K562 (cell line): Measurements from ENCODE around the gene DIP2B. TPM values are rescaled to one million over a fixed set of nuclear protein-coding genes. Genes with fewer than 3 reads are reported as not detected.

Experiments used
- ATAC-seq: fragments of 200-7000 bp; cut with Tn5 transposase; 3 replicates; pipeline ENCODE4 v1.9.1; 2020; ENCODE audit warnings: moderate library complexity
- BruUV-seq: library from RNA; stranded (reverse); fragments of 400-500 nt; replicated peaks from 2 replicates; lab custom pipeline; 2021; lab: Mats Ljungman, UMichigan
- CTCF ChIA-PET: fragments of 300-600 bp; formaldehyde crosslinking; extraction: SDS; loops from one replicate; lab custom pipeline; 2021; ENCODE audit warnings: low intra/inter-chr PET ratio; lab: Yijun Ruan, JAX
- POLR2A ChIA-PET: fragments of 300-600, 350-650 bp; sonication (Branson Sonifier 250); formaldehyde crosslinking; extraction: SDS; loops from one replicate; lab custom pipeline; 2021; ENCODE audit warnings: antibody characterized with exemption, inconsistent platforms; lab: Yijun Ruan, JAX
- DNase-seq, 4 experiments: peaks; one replicate each; pipeline versions ENCODE4 v3.0.0 to v3.0.0-alpha.2; 2011 to 2018; ENCODE audit warnings: low spot score in 3 of 4, mixed read lengths in 3 of 4; ENCODE audit errors: extremely low read depth in 1 of 4
- FAIRE-seq: peaks from 2 replicates; lab custom pipeline; 2011; peaks lifted over from hg19 to GRCh38; lab: Jason Lieb, UNC
- H2AFZ ChIP-seq: 2 replicates; pipeline ENCODE4 v1.6.0; 2011; ENCODE audit warnings: low read depth, low read length, control low read depth, inconsistent platforms
- H3K27ac ChIP-seq: fragments of 200-600 bp; 3 replicates; pipeline ENCODE4 v1.8.0; 2011; ENCODE audit warnings: low read depth, mild to moderate bottlenecking, control low read depth, inconsistent platforms, low read length, moderate library complexity, mixed read lengths; ENCODE audit errors: extremely low read depth
- H3K27me3 ChIP-seq, 2 experiments: fragments of 300-600 bp in 1 of 2; 2 replicates in 1 of 2; 3 replicates in 1 of 2; pipeline versions ENCODE4 v1.6.0 to v1.8.0; 2011; ENCODE audit warnings: inconsistent platforms in 2 of 2, low read length in 2 of 2, mild to moderate bottlenecking in 1 of 2, mixed read lengths in 1 of 2, moderate library complexity in 1 of 2; ENCODE audit not compliant: control insufficient read depth in 2 of 2, insufficient read depth in 2 of 2
- H3K36me3 ChIP-seq: fragments of 300-600 bp; 3 replicates; pipeline ENCODE4 v1.8.0; 2011; ENCODE audit warnings: mild to moderate bottlenecking, low read length, inconsistent platforms; ENCODE audit not compliant: control insufficient read depth, insufficient read depth
- H3K4me1 ChIP-seq, 2 experiments: fragments of 200-600 bp in 1 of 2; replicated peaks in 1 of 2; 2 replicates in 1 of 2; 3 replicates in 1 of 2; pipeline versions ENCODE4 v1.5.1 to v1.8.0; 2011; ENCODE audit warnings: inconsistent platforms in 2 of 2, low read length in 2 of 2, mild to moderate bottlenecking in 1 of 2, mixed read lengths in 1 of 2, moderate library complexity in 1 of 2; ENCODE audit not compliant: control insufficient read depth in 2 of 2, insufficient read depth in 2 of 2
- H3K4me2 ChIP-seq: 2 replicates; pipeline ENCODE4 v1.6.1; 2011; ENCODE audit warnings: low read length, control low read depth, inconsistent platforms, mixed read lengths; ENCODE audit not compliant: insufficient read depth
- H3K4me3 ChIP-seq: fragments of 200-600 bp; sonication (generic), shearing (Covaris generic); 2 replicates; pipeline ENCODE4 v1.5.1; 2016; ENCODE audit warnings: control low read depth, inconsistent platforms
- H3K79me2 ChIP-seq: fragments of 200-600 bp; 3 replicates; pipeline ENCODE4 v1.8.0; 2011; ENCODE audit warnings: low read length, inconsistent platforms; ENCODE audit not compliant: control insufficient read depth, insufficient read depth
- H3K9ac ChIP-seq, 2 experiments: 2 replicates each; pipeline versions ENCODE4 v1.6.0 to v1.6.1; 2011; ENCODE audit warnings: low read depth in 2 of 2, low read length in 2 of 2, control low read depth in 1 of 2, inconsistent platforms in 1 of 2, mild to moderate bottlenecking in 1 of 2, mixed read lengths in 1 of 2; ENCODE audit not compliant: insufficient read depth in 1 of 2
- H3K9me1 ChIP-seq: one replicate; pipeline ENCODE4 v1.6.0; 2011; ENCODE audit warnings: inconsistent platforms, mild to moderate bottlenecking, low read length, moderate library complexity; ENCODE audit not compliant: control insufficient read depth, insufficient read depth
- H3K9me3 ChIP-seq: replicated peaks from 2 replicates; pipeline ENCODE4 v1.5.1; 2011; ENCODE audit warnings: low read depth, low read length, inconsistent platforms; ENCODE audit not compliant: control insufficient read depth, insufficient read depth
- H4K20me1 ChIP-seq: replicated peaks from 2 replicates; pipeline ENCODE4 v1.6.1; 2011; ENCODE audit warnings: low read length, inconsistent platforms, mixed read lengths; ENCODE audit not compliant: control insufficient read depth, insufficient read depth
- CBX5 ChIP-seq: IDR thresholded peaks from 2 replicates; pipeline ENCODE4 v1.6.1; 2014; ENCODE audit warnings: low read depth, borderline replicate concordance
- HNRNPUL1 ChIP-seq: fragments of 200-400 bp; formaldehyde crosslinking; IDR thresholded peaks from 2 replicates; pipeline ENCODE4 v1.6.1; 2017; ENCODE audit warnings: low read length
- MTA2 ChIP-seq: fragments of 450-650 bp; IDR thresholded peaks from 2 replicates; pipeline ENCODE4 v1.6.1; 2016; ENCODE audit warnings: low read depth
- MYC ChIP-seq, 2 experiments: fragments of 250-450 bp in 1 of 2; sonication (Bioruptor Pico) in 1 of 2; IDR thresholded peaks; 2 replicates each; pipeline versions ENCODE4 v1.5.1 to v1.6.1; 2012 to 2021; ENCODE audit warnings: low read depth in 2 of 2, borderline replicate concordance in 1 of 2, improper control_type of control experiment in 1 of 2, low read length in 1 of 2, mild to moderate bottlenecking in 1 of 2, moderate library complexity in 1 of 2
- PHTF2 ChIP-seq: fragments of 250-450 bp; sonication (Bioruptor Pico); IDR thresholded peaks from 2 replicates; pipeline ENCODE4 v1.5.0; 2021; ENCODE audit warnings: mild to moderate bottlenecking
- RBFOX2 ChIP-seq: fragments of 200-400 bp; formaldehyde crosslinking; IDR thresholded peaks from 2 replicates; pipeline ENCODE4 v1.6.1; 2017; ENCODE audit warnings: low read depth, mild to moderate bottlenecking, low read length, moderate library complexity
- SMC3 ChIP-seq: conservative IDR thresholded peaks from 2 replicates; pipeline ENCODE4 v1.6.1; 2011; ENCODE audit warnings: low read depth, low read length, improper control_type of control experiment; ENCODE audit not compliant: insufficient read depth
- SRF ChIP-seq, 2 experiments: fragments of 250-450, 450-650 bp in 1 of 2; sonication (Bioruptor Pico) in 1 of 2; sonication (generic) in 1 of 2; formaldehyde crosslinking; IDR thresholded peaks; 2 replicates each; pipeline versions ENCODE4 v1.5.0 to v1.5.1; 2020 to 2022; ENCODE audit warnings: mild to moderate bottlenecking in 1 of 2, missing genetic modification reagents in 1 of 2
- TBL1XR1 ChIP-seq, 2 experiments: IDR thresholded peaks; 2 replicates each; pipeline ENCODE4 v1.6.1; 2012; ENCODE audit warnings: improper control_type of control experiment in 2 of 2, low read length in 2 of 2, mild to moderate bottlenecking in 1 of 2
- WGBS: fragments of 100-300 bp; shearing (Covaris generic); methylation state at CpG from one replicate; pipeline ENCODE4 v1.1.6; 2016; ENCODE audit warnings: low coverage, mixed read lengths; ENCODE audit not compliant: insufficient coverage; ENCODE audit errors: missing lambda C conversion rate; 5-methylcytosine and 5-hydroxymethylcytosine counted together
- in situ Hi-C: fragments of 300-500 bp; cut with MboI; formaldehyde crosslinking; loops from 4 replicates; pipeline ENCODE4 v1.15.0; 2018; ENCODE audit warnings: inconsistent platforms, mixed read lengths
- intact Hi-C: fragments of 100-400 bp; cut with micrococcal nuclease; formaldehyde crosslinking; loops from 2 replicates; pipeline ENCODE4 v1.14.2; 2022
- polyA plus RNA-seq, 8 experiments: library from polyadenylated mRNA; depleted of rRNA in 4 of 8; stranded (reverse) in 5 of 8; unstranded in 3 of 8; fragments of >200 nt; fragmentation: Nextera tagmentation in 2 of 8; fragmentation: Illumina TruSeq in 1 of 8; extraction: Ambion mirVana in 2 of 8; extraction: Trizol in 1 of 8; gene quantifications; 2 replicates each; pipeline versions ENCODE4 v1.2.1 to v1.2.3, GENCODE V29; 2011 to 2014; ENCODE audit warnings: inconsistent platforms in 1 of 8, missing spikeins in 1 of 8
- total RNA-seq, 7 experiments: library from RNA; depleted of rRNA in 6 of 7; stranded (reverse); fragments of >200 nt in 6 of 7; fragmentation: Illumina TruSeq in 2 of 7; extraction: Trizol in 2 of 7; gene quantifications; 2 replicates each; pipeline versions ENCODE4 v1.2.1 to v1.2.3, GENCODE V29; 2011 to 2021; ENCODE audit warnings: low replicate concordance in 1 of 7
- TF ChIP-seq, protein P1 (sequence below): sonication (generic); formaldehyde crosslinking; IDR thresholded peaks from 2 replicates; pipeline ENCODE4 v1.8.0; 2022; ENCODE audit warnings: missing genetic modification reagents, mild to moderate bottlenecking, borderline replicate concordance
- TF ChIP-seq, protein P2 (sequence below): fragments of 200-800 bp; sonication (Bioruptor generic); IDR thresholded peaks from 2 replicates; pipeline ENCODE4 v1.6.1; 2016; ENCODE audit warnings: missing genetic modification characterization, missing compliant biosample characterization
- TF ChIP-seq, protein P3 (sequence below): sonication (generic); formaldehyde crosslinking; IDR thresholded peaks from 2 replicates; pipeline ENCODE4 v1.8.1; 2022; ENCODE audit warnings: missing genetic modification reagents

The DIP2B gene
- total and polyA plus RNA-seq, 9 of the 15 experiments (the other 6 are each of a cell fraction or from before 2014, with no cell fraction given) = 4.6 to 26.1 (median 18.8) TPM

DNA sequence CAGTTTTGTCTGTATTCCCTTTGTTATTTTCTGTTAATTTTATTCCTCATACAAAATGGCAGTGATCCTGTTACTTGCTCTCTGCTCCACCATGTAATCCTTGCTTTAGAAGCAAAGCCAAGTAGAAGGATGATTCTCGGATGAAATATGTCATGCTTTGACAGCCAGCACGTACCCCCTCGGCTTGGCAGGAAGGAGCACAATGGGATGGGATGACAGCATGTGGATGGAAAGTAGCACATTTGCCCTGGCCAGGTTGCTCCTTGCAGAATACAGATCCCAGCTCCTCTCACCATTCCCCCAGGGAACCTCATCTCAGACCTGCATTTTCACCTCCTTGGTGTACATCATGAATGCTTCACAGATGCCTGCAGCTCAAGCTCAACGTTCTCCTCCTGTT, 224.1 kb downstream of the DIP2B start:
- no peak overlapping the region for H3K4me3 ChIP-seq
- DNase-seq (no peak), FAIRE-seq (no peak), ATAC-seq (no peak)
- CTCF ChIA-PET = no interaction called here
- TF ChIP-seq, protein P1, sequence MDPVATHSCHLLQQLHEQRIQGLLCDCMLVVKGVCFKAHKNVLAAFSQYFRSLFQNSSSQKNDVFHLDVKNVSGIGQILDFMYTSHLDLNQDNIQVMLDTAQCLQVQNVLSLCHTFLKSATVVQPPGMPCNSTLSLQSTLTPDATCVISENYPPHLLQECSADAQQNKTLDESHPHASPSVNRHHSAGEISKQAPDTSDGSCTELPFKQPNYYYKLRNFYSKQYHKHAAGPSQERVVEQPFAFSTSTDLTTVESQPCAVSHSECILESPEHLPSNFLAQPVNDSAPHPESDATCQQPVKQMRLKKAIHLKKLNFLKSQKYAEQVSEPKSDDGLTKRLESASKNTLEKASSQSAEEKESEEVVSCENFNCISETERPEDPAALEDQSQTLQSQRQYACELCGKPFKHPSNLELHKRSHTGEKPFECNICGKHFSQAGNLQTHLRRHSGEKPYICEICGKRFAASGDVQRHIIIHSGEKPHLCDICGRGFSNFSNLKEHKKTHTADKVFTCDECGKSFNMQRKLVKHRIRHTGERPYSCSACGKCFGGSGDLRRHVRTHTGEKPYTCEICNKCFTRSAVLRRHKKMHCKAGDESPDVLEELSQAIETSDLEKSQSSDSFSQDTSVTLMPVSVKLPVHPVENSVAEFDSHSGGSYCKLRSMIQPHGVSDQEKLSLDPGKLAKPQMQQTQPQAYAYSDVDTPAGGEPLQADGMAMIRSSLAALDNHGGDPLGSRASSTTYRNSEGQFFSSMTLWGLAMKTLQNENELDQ (CRISPR knock-in tag) = no peak
- TF ChIP-seq MTA2 (no peak), HNRNPUL1 (no peak), PHTF2 (CRISPR knock-in tag) (no peak), TBL1XR1 (IDR thresholded peaks at IDR 0.05; ENCODE audit: low read length in 2 of 2) (no peak), SMC3 (no peak), CBX5 (no peak), SRF (CRISPR knock-in tag; IDR thresholded peaks at IDR 0.05) (no peak), RBFOX2 (no peak), MYC (IDR thresholded peaks at IDR 0.05; ENCODE audit: low read depth, low read length) (no peak), MYC (CRISPR knock-in tag; IDR thresholded peaks at IDR 0.05; ENCODE audit: borderline replicate concordance, low read depth) (no peak)
- TF ChIP-seq, protein P2, sequence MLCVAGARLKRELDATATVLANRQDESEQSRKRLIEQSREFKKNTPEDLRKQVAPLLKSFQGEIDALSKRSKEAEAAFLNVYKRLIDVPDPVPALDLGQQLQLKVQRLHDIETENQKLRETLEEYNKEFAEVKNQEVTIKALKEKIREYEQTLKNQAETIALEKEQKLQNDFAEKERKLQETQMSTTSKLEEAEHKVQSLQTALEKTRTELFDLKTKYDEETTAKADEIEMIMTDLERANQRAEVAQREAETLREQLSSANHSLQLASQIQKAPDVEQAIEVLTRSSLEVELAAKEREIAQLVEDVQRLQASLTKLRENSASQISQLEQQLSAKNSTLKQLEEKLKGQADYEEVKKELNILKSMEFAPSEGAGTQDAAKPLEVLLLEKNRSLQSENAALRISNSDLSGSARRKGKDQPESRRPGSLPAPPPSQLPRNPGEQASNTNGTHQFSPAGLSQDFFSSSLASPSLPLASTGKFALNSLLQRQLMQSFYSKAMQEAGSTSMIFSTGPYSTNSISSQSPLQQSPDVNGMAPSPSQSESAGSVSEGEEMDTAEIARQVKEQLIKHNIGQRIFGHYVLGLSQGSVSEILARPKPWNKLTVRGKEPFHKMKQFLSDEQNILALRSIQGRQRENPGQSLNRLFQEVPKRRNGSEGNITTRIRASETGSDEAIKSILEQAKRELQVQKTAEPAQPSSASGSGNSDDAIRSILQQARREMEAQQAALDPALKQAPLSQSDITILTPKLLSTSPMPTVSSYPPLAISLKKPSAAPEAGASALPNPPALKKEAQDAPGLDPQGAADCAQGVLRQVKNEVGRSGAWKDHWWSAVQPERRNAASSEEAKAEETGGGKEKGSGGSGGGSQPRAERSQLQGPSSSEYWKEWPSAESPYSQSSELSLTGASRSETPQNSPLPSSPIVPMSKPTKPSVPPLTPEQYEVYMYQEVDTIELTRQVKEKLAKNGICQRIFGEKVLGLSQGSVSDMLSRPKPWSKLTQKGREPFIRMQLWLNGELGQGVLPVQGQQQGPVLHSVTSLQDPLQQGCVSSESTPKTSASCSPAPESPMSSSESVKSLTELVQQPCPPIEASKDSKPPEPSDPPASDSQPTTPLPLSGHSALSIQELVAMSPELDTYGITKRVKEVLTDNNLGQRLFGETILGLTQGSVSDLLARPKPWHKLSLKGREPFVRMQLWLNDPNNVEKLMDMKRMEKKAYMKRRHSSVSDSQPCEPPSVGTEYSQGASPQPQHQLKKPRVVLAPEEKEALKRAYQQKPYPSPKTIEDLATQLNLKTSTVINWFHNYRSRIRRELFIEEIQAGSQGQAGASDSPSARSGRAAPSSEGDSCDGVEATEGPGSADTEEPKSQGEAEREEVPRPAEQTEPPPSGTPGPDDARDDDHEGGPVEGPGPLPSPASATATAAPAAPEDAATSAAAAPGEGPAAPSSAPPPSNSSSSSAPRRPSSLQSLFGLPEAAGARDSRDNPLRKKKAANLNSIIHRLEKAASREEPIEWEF (CRISPR knock-in tag) = no peak
- TF ChIP-seq, protein P3, sequence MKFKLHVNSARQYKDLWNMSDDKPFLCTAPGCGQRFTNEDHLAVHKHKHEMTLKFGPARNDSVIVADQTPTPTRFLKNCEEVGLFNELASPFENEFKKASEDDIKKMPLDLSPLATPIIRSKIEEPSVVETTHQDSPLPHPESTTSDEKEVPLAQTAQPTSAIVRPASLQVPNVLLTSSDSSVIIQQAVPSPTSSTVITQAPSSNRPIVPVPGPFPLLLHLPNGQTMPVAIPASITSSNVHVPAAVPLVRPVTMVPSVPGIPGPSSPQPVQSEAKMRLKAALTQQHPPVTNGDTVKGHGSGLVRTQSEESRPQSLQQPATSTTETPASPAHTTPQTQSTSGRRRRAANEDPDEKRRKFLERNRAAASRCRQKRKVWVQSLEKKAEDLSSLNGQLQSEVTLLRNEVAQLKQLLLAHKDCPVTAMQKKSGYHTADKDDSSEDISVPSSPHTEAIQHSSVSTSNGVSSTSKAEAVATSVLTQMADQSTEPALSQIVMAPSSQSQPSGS (CRISPR knock-in tag) = no peak
- no peaks in the 10 kb centered on the region for H3K9me3 ChIP-seq
- no peaks in the 10 kb centered on the region for H3K4me1 ChIP-seq
- H3K27me3 ChIP-seq = no peaks in the 10 kb centered on the region
- peaks cover 78% of the 10 kb centered on the region for H3K36me3 ChIP-seq
- H3K9me1 ChIP-seq = no peaks in the 10 kb centered on the region
- H3K4me2 ChIP-seq = no peak overlapping the region
- no peak overlapping the region for H3K9ac ChIP-seq
- POLR2A ChIA-PET = no interaction called here
- no peak overlapping the region for H3K27ac ChIP-seq
- H2AFZ ChIP-seq = no peak overlapping the region
- in situ Hi-C loops (no loop called here), intact Hi-C loops (no loop called here)
- H3K79me2 ChIP-seq = no peaks in the 10 kb centered on the region
- no TSS peak for BruUV-seq
- WGBS = 78% methylated on average over 4 of the region's 4 CpGs
- H4K20me1 ChIP-seq = no peaks in the 10 kb centered on the region
